SJCRH30 (cell line): ENCODE data around the gene ZNF22. TPM values are rescaled to one million over a fixed set of nuclear protein-coding genes. Genes with fewer than 3 reads are reported as not detected.
"Not testable (repeated sequence)": the region's sequence is repeated elsewhere in the genome, so short reads cannot be mapped to it uniquely, and the experiment has no call there.

Source experiments
- DNase-seq, 2 experiments: peaks; one replicate each; pipeline ENCODE4 v3.0.0-alpha.2; 2015 to 2020
- H3K27ac ChIP-seq: fragments of 250-450 bp; sonication (Bioruptor Pico); 2 replicates; pipeline ENCODE4 v1.5.1; 2020; ENCODE audit warnings: mild to moderate bottlenecking, moderate library complexity
- H3K27me3 ChIP-seq: fragments of 250-450 bp; sonication (Bioruptor Pico); 2 replicates; pipeline ENCODE4 v1.5.1; 2020; ENCODE audit warnings: mild to moderate bottlenecking, moderate library complexity
- H3K36me3 ChIP-seq: fragments of 250-450 bp; sonication (Bioruptor Pico); 2 replicates; pipeline ENCODE4 v1.5.1; 2020; ENCODE audit warnings: mild to moderate bottlenecking, moderate library complexity
- H3K4me1 ChIP-seq: fragments of 250-450 bp; sonication (Bioruptor Pico); 2 replicates; pipeline ENCODE4 v1.5.1; 2020; ENCODE audit warnings: mild to moderate bottlenecking, moderate library complexity
- H3K4me3 ChIP-seq: fragments of 250-450 bp; sonication (Bioruptor Pico); 2 replicates; pipeline ENCODE4 v1.5.1; 2020; ENCODE audit warnings: mild to moderate bottlenecking, moderate library complexity
- H3K9me3 ChIP-seq: fragments of 250-450 bp; sonication (Bioruptor Pico); replicated peaks from 2 replicates; pipeline ENCODE4 v1.5.1; 2020; ENCODE audit warnings: mild to moderate bottlenecking, moderate library complexity
- total RNA-seq: library from RNA; depleted of rRNA; stranded (reverse); fragments of >200 nt; shearing (Covaris generic); gene quantifications from 2 replicates; pipeline ENCODE4 v1.2.3, GENCODE V29; 2014

The ZNF22 gene
- total RNA-seq, 1 experiment from 2014 or later = 37.9 TPM

- Histone ChIP-seq H3K27ac (no peak overlapping the region), H3K4me3 (no peak overlapping the region), H3K27me3 (no peaks in the 10 kb centered on the region)
Observed at GRCh38 chr10:44997105-44997748, 3.5 kb upstream of the ZNF22 start.

GRCh38 chr10:44998146-44998631, 2.5 kb upstream of the ZNF22 start:
- Histone ChIP-seq H3K36me3 (peaks cover 9% of the 10 kb centered on the region), H3K27me3 (no peaks in the 10 kb centered on the region), H3K27ac (no peak overlapping the region), H3K4me3 (no peak overlapping the region), H3K9me3 (no peaks in the 10 kb centered on the region), H3K4me1 (no peaks in the 10 kb centered on the region)
- no peak for DNase-seq

More at GRCh38 chr10:44997105-44997748, 3.5 kb upstream of the ZNF22 start:
- no peak for DNase-seq
- Histone ChIP-seq H3K36me3 (peaks cover under 1% of the 10 kb centered on the region; the same call in 1 of the 2 replicates), H3K9me3 (no peaks in the 10 kb centered on the region), H3K4me1 (no peaks in the 10 kb centered on the region)

- no peaks in the 10 kb centered on the region for H3K4me1 ChIP-seq
- H3K27ac ChIP-seq = peak overlapping the region; percentile 93
- H3K27me3 ChIP-seq = no peaks in the 10 kb centered on the region
- no peaks in the 10 kb centered on the region for H3K9me3 ChIP-seq
- peaks cover 26% of the 10 kb centered on the region for H3K36me3 ChIP-seq
- H3K4me3 ChIP-seq = peak overlapping the region; percentile 89
- peak; percentile 48 to 55 for DNase-seq
Observed at GRCh38 chr10:45000138-45000751, 478 bp upstream of the ZNF22 start.

GRCh38 chr10:45001381-45002148, 842 bp downstream of the ZNF22 start:
- peak; percentile 60 to 68 for DNase-seq
- Histone ChIP-seq H3K36me3 (peaks cover 26% of the 10 kb centered on the region), H3K27ac (peak overlapping the region; percentile 93), H3K27me3 (no peaks in the 10 kb centered on the region), H3K4me3 (peak overlapping the region; percentile 89), H3K9me3 (no peaks in the 10 kb centered on the region), H3K4me1 (no peaks in the 10 kb centered on the region)

GRCh38 chr10:45003432-45004000, 2.8 kb downstream of the ZNF22 start:
- peaks cover 26% of the 10 kb centered on the region for H3K36me3 ChIP-seq
- no peak overlapping the region for H3K27ac ChIP-seq
- H3K4me3 ChIP-seq = no peak overlapping the region
- H3K4me1 ChIP-seq = peaks cover 3% of the 10 kb centered on the region; the same call in 1 of the 2 replicates
- H3K9me3 ChIP-seq = no peaks in the 10 kb centered on the region
- DNase-seq = no peak
- H3K27me3 ChIP-seq = no peaks in the 10 kb centered on the region

GRCh38 chr10:45004661-45005060, 3.9 kb downstream of the ZNF22 start:
- Histone ChIP-seq H3K27ac (no peak overlapping the region), H3K36me3 (peaks cover 26% of the 10 kb centered on the region), H3K9me3 (no peaks in the 10 kb centered on the region)

GRCh38 chr10:45005284-45005683, 4.6 kb downstream of the ZNF22 start:
- peaks cover 3% of the 10 kb centered on the region; the same call in 1 of the 2 replicates for H3K4me1 ChIP-seq
- no peak overlapping the region for H3K27ac ChIP-seq
- no peak for DNase-seq
- H3K9me3 ChIP-seq = no peaks in the 10 kb centered on the region
- no peaks in the 10 kb centered on the region for H3K27me3 ChIP-seq
- peaks cover 26% of the 10 kb centered on the region for H3K36me3 ChIP-seq
- H3K4me3 ChIP-seq = no peak overlapping the region

More at GRCh38 chr10:45004661-45005060, 3.9 kb downstream of the ZNF22 start:
- no peaks in the 10 kb centered on the region for H3K27me3 ChIP-seq
- no peak for DNase-seq
- H3K4me3 ChIP-seq = no peak overlapping the region
- H3K4me1 ChIP-seq = peaks cover 3% of the 10 kb centered on the region; the same call in 1 of the 2 replicates

- no peak overlapping the region for H3K4me3 ChIP-seq
- H3K9me3 ChIP-seq = no peaks in the 10 kb centered on the region
- peaks cover 26% of the 10 kb centered on the region for H3K36me3 ChIP-seq
- peaks cover 3% of the 10 kb centered on the region; the same call in 1 of the 2 replicates for H3K4me1 ChIP-seq
- no peaks in the 10 kb centered on the region for H3K27me3 ChIP-seq
- H3K27ac ChIP-seq = no peak overlapping the region
- DNase-seq = no peak
Observed at GRCh38 chr10:45006276-45007030, 5.7 kb downstream of the ZNF22 start.

- Histone ChIP-seq H3K4me3 (no peak overlapping the region), H3K9me3 (no peaks in the 10 kb centered on the region), H3K4me1 (peaks cover 3% of the 10 kb centered on the region; the same call in 1 of the 2 replicates), H3K27me3 (no peaks in the 10 kb centered on the region), H3K27ac (no peak overlapping the region), H3K36me3 (peaks cover 12% of the 10 kb centered on the region)
- DNase-seq = peak; percentile 16 to 80
Observed at GRCh38 chr10:45008524-45009161, 7.9 kb downstream of the ZNF22 start.

- not testable (repeated sequence) for H3K27me3 ChIP-seq, H3K4me3 ChIP-seq, H3K4me1 ChIP-seq, H3K27ac ChIP-seq, H3K36me3 ChIP-seq, DNase-seq, H3K9me3 ChIP-seq
Observed at GRCh38 chr10:45014557-45014956, 13.8 kb downstream of the ZNF22 start.

GRCh38 chr10:45015590-45015989, 14.9 kb downstream of the ZNF22 start:
- no peaks in the 10 kb centered on the region for H3K4me1 ChIP-seq
- H3K36me3 ChIP-seq = no peaks in the 10 kb centered on the region
- no peak overlapping the region for H3K27ac ChIP-seq
- H3K4me3 ChIP-seq = no peak overlapping the region
- DNase-seq = no peak
- no peaks in the 10 kb centered on the region for H3K27me3 ChIP-seq
- H3K9me3 ChIP-seq = no peaks in the 10 kb centered on the region

GRCh38 chr10:45023426-45023825, 22.7 kb downstream of the ZNF22 start:
- H3K9me3 ChIP-seq = no peaks in the 10 kb centered on the region
- no peak for DNase-seq
- H3K27ac ChIP-seq = no peak overlapping the region
- H3K36me3 ChIP-seq = no peaks in the 10 kb centered on the region
- no peak overlapping the region for H3K4me3 ChIP-seq
- H3K4me1 ChIP-seq = no peaks in the 10 kb centered on the region
- H3K27me3 ChIP-seq = no peaks in the 10 kb centered on the region

GRCh38 chr10:45034301-45034700, 33.6 kb downstream of the ZNF22 start:
- no peaks in the 10 kb centered on the region for H3K4me1 ChIP-seq
- no peak overlapping the region for H3K4me3 ChIP-seq
- H3K9me3 ChIP-seq = no peaks in the 10 kb centered on the region
- H3K27ac ChIP-seq = no peak overlapping the region
- H3K27me3 ChIP-seq = no peaks in the 10 kb centered on the region
- no peaks in the 10 kb centered on the region for H3K36me3 ChIP-seq
- DNase-seq = no peak

GRCh38 chr10:45035673-45036072, 35.0 kb downstream of the ZNF22 start:
- no peaks in the 10 kb centered on the region for H3K4me1 ChIP-seq
- no peaks in the 10 kb centered on the region for H3K27me3 ChIP-seq
- DNase-seq = no peak
- no peaks in the 10 kb centered on the region for H3K9me3 ChIP-seq
- H3K36me3 ChIP-seq = no peaks in the 10 kb centered on the region
- H3K4me3 ChIP-seq = no peak overlapping the region
- no peak overlapping the region for H3K27ac ChIP-seq
